ENCODE measurements around the gene NR3C1. TPM values are rescaled to one million over a fixed set of nuclear protein-coding genes. Genes with fewer than 3 reads are reported as not detected.

NR3C1 gene
- total RNA-seq, 1 experiment from 2014 or later: 12.7 TPM

DNA sequence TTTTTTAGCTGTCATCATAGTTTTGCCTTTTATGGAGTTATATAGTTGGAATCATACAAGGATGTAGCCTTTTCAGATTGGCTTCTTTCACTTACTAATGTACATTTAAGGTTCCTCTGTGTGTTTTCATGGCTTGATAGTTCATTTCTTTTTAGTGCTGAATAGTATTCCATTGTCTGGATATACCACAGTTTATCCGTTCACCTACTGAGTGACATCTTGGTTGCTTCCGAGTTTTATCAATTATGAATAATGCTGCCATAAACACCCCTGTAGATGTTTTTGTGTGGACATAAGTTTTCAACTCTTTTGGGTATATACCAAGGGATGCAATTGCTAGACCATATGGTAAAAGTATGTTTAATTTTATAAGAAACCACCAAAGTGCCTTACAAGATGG is 136.3 kb downstream of the NR3C1 start:
- POLR2A ChIA-PET (ENCODE audit: low non-redundant PET): no interaction called here
- Histone ChIP-seq H3K4me1 (ENCODE audit: insufficient read depth, low read length, poor library complexity, severe bottlenecking) (no peaks in the 10 kb centered on the region), H3K9me3 (ENCODE audit: low read depth, low read length, poor library complexity, severe bottlenecking) (peaks cover 5% of the 10 kb centered on the region), H3K27ac (ENCODE audit: low read depth, low read length, poor library complexity, severe bottlenecking) (no peak overlapping the region), H3K27me3 (replicated peaks; ENCODE audit: insufficient read depth, low read depth, low read length, poor library complexity) (no peaks in the 10 kb centered on the region), H3K36me3 (ENCODE audit: insufficient read depth, low read length, poor library complexity, severe bottlenecking) (no peaks in the 10 kb centered on the region), H3K4me3 (ENCODE audit: low read depth, low read length, poor library complexity, severe bottlenecking) (no peak overlapping the region)
- TF ChIP-seq, protein P1, sequence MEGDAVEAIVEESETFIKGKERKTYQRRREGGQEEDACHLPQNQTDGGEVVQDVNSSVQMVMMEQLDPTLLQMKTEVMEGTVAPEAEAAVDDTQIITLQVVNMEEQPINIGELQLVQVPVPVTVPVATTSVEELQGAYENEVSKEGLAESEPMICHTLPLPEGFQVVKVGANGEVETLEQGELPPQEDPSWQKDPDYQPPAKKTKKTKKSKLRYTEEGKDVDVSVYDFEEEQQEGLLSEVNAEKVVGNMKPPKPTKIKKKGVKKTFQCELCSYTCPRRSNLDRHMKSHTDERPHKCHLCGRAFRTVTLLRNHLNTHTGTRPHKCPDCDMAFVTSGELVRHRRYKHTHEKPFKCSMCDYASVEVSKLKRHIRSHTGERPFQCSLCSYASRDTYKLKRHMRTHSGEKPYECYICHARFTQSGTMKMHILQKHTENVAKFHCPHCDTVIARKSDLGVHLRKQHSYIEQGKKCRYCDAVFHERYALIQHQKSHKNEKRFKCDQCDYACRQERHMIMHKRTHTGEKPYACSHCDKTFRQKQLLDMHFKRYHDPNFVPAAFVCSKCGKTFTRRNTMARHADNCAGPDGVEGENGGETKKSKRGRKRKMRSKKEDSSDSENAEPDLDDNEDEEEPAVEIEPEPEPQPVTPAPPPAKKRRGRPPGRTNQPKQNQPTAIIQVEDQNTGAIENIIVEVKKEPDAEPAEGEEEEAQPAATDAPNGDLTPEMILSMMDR (conservative IDR thresholded peaks at IDR 0.05; ENCODE audit: low read depth, low read length): no peak
- TF ChIP-seq EZH2 (IDR thresholded peaks at IDR 0.05; ENCODE audit: borderline replicate concordance, low read depth, low read length, poor library complexity, severe bottlenecking): no peak
- intact Hi-C loops (cut with micrococcal nuclease; ENCODE audit: unreplicated experiment): no loop called here
- DNase-seq (ENCODE audit: low spot score): no peak
- CTCF ChIA-PET: no interaction called here
- no TSS peak for BruUV-seq (replicated peaks)

DNA sequence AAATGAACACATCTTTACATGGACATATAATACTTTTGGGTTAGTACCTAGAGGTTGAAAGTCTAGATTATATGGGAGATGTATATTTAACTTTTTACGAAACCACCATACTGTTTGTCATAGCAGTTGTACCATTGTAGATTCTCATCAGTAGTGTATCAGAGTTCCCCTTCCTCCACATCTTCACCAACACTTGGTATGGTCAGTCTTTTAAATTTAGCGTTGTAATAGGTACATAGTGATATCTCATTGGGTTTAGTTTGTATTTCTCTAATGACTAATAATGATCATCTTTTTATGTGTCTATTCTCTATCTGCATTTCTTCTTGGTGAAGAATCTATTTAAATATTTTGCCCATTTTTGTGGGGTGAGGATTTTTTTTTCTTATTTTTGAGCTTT is 137.5 kb downstream of the NR3C1 start:
- Histone ChIP-seq H3K27me3 (replicated peaks; ENCODE audit: insufficient read depth, low read depth, low read length, poor library complexity) (no peaks in the 10 kb centered on the region), H3K36me3 (ENCODE audit: insufficient read depth, low read length, poor library complexity, severe bottlenecking) (no peaks in the 10 kb centered on the region), H3K9me3 (ENCODE audit: low read depth, low read length, poor library complexity, severe bottlenecking) (peaks cover 5% of the 10 kb centered on the region), H3K4me3 (ENCODE audit: low read depth, low read length, poor library complexity, severe bottlenecking) (no peak overlapping the region), H3K27ac (ENCODE audit: low read depth, low read length, poor library complexity, severe bottlenecking) (no peak overlapping the region), H3K4me1 (ENCODE audit: insufficient read depth, low read length, poor library complexity, severe bottlenecking) (no peaks in the 10 kb centered on the region)
- DNase-seq (ENCODE audit: low spot score): no peak
- intact Hi-C loops (cut with micrococcal nuclease; ENCODE audit: unreplicated experiment): no loop called here
- BruUV-seq (replicated peaks): no TSS peak
- CTCF ChIA-PET: no interaction called here
- no peak for TF ChIP-seq EZH2 (IDR thresholded peaks at IDR 0.05; ENCODE audit: borderline replicate concordance, low read depth, low read length, poor library complexity, severe bottlenecking)
- TF ChIP-seq, protein P1 (conservative IDR thresholded peaks at IDR 0.05; ENCODE audit: low read depth, low read length): no peak
- POLR2A ChIA-PET (ENCODE audit: low non-redundant PET): no interaction called here

DNA sequence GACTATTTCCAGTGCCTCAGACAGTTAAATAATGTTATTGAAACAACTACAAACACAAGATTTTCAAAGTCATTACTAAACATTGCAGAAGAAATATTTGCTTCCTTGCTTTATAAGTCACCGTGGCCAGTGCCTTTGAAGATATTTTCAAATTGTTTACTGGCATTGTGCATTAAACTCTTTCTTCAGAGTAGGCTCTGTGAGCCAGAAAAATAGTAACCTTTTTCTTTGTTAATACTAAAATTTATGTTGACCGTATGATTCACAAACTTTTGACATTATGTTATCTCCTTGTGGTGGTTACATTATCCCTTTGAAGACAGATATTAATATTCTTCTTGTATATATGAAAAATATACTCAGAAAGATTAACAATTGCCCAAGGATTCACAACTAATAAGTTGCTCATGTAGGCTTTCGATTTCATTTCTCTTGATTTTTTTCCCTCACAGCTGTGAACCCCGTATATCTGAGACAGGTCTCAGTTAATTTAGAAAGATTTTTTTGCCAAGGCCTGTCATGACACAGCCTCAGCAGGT is 140.1 kb downstream of the NR3C1 start:
- BruUV-seq (replicated peaks): no TSS peak

More for the DNA sequence above, 140.1 kb downstream of the NR3C1 start:
- Histone ChIP-seq H3K27ac (ENCODE audit: low read depth, low read length, poor library complexity, severe bottlenecking) (no peak overlapping the region), H3K9me3 (ENCODE audit: low read depth, low read length, poor library complexity, severe bottlenecking) (peaks cover 5% of the 10 kb centered on the region), H3K27me3 (replicated peaks; ENCODE audit: insufficient read depth, low read depth, low read length, poor library complexity) (no peaks in the 10 kb centered on the region), H3K36me3 (ENCODE audit: insufficient read depth, low read length, poor library complexity, severe bottlenecking) (no peaks in the 10 kb centered on the region), H3K4me3 (ENCODE audit: low read depth, low read length, poor library complexity, severe bottlenecking) (no peak overlapping the region), H3K4me1 (ENCODE audit: insufficient read depth, low read length, poor library complexity, severe bottlenecking) (no peaks in the 10 kb centered on the region)
- DNase-seq (ENCODE audit: low spot score): no peak
- intact Hi-C loops (cut with micrococcal nuclease; ENCODE audit: unreplicated experiment): no loop called here
- POLR2A ChIA-PET (ENCODE audit: low non-redundant PET): no interaction called here
- TF ChIP-seq, protein P1 (conservative IDR thresholded peaks at IDR 0.05; ENCODE audit: low read depth, low read length): no peak
- no peak for TF ChIP-seq EZH2 (IDR thresholded peaks at IDR 0.05; ENCODE audit: borderline replicate concordance, low read depth, low read length, poor library complexity, severe bottlenecking)
- CTCF ChIA-PET: no interaction called here

Data from A673 (cell line).